Left lung (tissue), 10 donors: ENCODE measurements around the gene IGSF5. TPM values are rescaled to one million over a fixed set of nuclear protein-coding genes. Genes with fewer than 3 reads are reported as not detected.

Source experiments
- ATAC-seq: fragments of 200-7000 bp; cut with Tn5 transposase; one replicate; pipeline ENCODE4 v1.9.1; 2020; ENCODE audit warnings: moderate library complexity
- DNase-seq, 4 donors: peaks; one replicate each; pipeline ENCODE4 v3.0.0-alpha.2; 2013 to 2020
- H3K27ac ChIP-seq, 2 donors: fragments of 200-600 bp; sonication (generic) in 1 of 2; one replicate each; pipeline versions ENCODE4 v1.5.0 to v1.8.0; 2020 to 2021
- H3K27me3 ChIP-seq, 2 donors: fragments of 200-600 bp; sonication (generic) in 1 of 2; one replicate each; pipeline versions ENCODE4 v1.5.0 to v1.8.0; 2020 to 2021
- H3K36me3 ChIP-seq, 2 donors: fragments of 200-600 bp; sonication (generic) in 1 of 2; one replicate each; pipeline versions ENCODE4 v1.5.0 to v1.8.0; 2020 to 2021
- H3K4me1 ChIP-seq, 2 donors: fragments of 200-600 bp; one replicate each; pipeline ENCODE4 v1.8.0; 2021
- H3K4me3 ChIP-seq, 2 donors: fragments of 200-600 bp; sonication (generic) in 1 of 2; one replicate each; pipeline versions ENCODE4 v1.5.0 to v1.8.0; 2020 to 2021; ENCODE audit warnings: mild to moderate bottlenecking in 1 of 2
- H3K9me3 ChIP-seq, 2 donors: fragments of 200-600 bp; sonication (generic) in 1 of 2; one replicate each; pipeline versions ENCODE4 v1.5.0 to v1.8.0; 2020 to 2021
- intact Hi-C, 2 donors: fragments of 100-400 bp; cut with DNase I; formaldehyde crosslinking; loops; one replicate each; pipeline versions ENCODE4 v1.11.2 to v1.14.2; 2022
- polyA plus RNA-seq, 6 donors: library from polyadenylated mRNA; unstranded; fragments of 120-200 nt; gene quantifications; one replicate each; pipeline ENCODE4 v1.2.1, GENCODE V29; 2013; ENCODE audit not compliant: insufficient read length in 6 of 6
- total RNA-seq, 2 donors: library from RNA; stranded (reverse); fragmentation: NEBNext Ultra II Directional; extraction: Animal tissue kit (Norgen Biotek cat#: 25700); gene quantifications; one replicate each; pipeline ENCODE4 v1.2.1, GENCODE V29; 2021
- TF ChIP-seq, protein P1 (sequence below), 2 donors: fragments of 200-600 bp; sonication (generic) in 1 of 2; IDR thresholded peaks; one replicate each; pipeline versions ENCODE4 v1.5.0 to v1.8.0; 2021; ENCODE audit warnings: antibody characterized with exemption in 2 of 2
- donor health status: DM: no; HTN: yes; CAD: no.
- donor health status: DM: no; HTN: no; CAD: no.

IGSF5 gene
- total and polyA plus RNA-seq, 8 donors = 0.24 to 0.70 (median 0.39) TPM; not detected in 2

DNA sequence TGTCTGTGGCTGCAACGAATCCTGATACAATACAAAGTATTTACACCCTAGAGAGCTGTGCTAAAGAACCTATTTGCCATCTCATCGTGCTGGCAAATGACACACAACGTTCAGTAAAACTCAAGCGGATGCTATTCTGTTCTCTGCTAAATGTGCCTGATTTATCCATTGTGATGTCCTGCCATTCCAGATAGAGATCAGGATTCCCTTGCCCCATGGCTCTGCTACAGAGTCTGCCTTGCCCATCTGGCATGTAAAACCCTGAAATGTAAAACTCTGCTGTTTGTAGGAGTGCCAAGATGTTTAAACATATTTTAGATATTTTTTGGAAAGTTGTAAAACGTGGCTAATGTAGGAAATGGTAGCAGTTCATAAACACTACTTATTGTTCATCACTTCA, 20.0 kb upstream of the IGSF5 start:
- DNase-seq = no peak
- H3K27me3 ChIP-seq = no peaks in the 10 kb centered on the region
- no peak overlapping the region for H3K4me3 ChIP-seq
- no peak overlapping the region for H3K27ac ChIP-seq
- no peaks in the 10 kb centered on the region for H3K36me3 ChIP-seq
- H3K9me3 ChIP-seq = no peaks in the 10 kb centered on the region
- TF ChIP-seq, protein P1, sequence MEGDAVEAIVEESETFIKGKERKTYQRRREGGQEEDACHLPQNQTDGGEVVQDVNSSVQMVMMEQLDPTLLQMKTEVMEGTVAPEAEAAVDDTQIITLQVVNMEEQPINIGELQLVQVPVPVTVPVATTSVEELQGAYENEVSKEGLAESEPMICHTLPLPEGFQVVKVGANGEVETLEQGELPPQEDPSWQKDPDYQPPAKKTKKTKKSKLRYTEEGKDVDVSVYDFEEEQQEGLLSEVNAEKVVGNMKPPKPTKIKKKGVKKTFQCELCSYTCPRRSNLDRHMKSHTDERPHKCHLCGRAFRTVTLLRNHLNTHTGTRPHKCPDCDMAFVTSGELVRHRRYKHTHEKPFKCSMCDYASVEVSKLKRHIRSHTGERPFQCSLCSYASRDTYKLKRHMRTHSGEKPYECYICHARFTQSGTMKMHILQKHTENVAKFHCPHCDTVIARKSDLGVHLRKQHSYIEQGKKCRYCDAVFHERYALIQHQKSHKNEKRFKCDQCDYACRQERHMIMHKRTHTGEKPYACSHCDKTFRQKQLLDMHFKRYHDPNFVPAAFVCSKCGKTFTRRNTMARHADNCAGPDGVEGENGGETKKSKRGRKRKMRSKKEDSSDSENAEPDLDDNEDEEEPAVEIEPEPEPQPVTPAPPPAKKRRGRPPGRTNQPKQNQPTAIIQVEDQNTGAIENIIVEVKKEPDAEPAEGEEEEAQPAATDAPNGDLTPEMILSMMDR (IDR thresholded peaks at IDR 0.05) = no peak
- H3K4me1 ChIP-seq = no peaks in the 10 kb centered on the region
- no peak for ATAC-seq
- intact Hi-C loops = no loop called here

DNA sequence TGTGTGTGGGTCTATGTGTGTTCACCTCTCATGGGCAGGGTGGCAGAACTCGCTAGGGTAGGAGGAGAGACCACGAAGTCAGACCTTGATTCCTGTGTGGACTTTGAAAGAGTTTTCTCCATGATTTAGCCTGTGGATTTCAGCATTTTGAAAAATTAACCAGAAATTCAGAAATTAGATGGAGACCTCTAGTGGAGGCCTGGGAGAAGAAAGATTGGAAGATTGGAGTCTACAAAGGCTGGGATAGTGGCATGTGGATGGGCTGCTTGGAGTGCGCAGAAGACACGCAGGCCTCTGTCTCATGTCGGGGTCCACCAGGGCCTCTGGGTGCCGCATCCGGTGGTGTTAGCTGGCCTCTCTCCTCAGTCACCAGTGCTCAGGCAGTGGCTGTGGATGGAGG, 18.9 kb upstream of the IGSF5 start:
- no peaks in the 10 kb centered on the region for H3K27me3 ChIP-seq
- ATAC-seq (no peak), DNase-seq (no peak)
- TF ChIP-seq, protein P1 (IDR thresholded peaks at IDR 0.05) = no peak
- H3K4me3 ChIP-seq = no peak overlapping the region
- H3K9me3 ChIP-seq = no peaks in the 10 kb centered on the region
- intact Hi-C loops = no loop called here
- no peaks in the 10 kb centered on the region for H3K4me1 ChIP-seq
- H3K27ac ChIP-seq = no peak overlapping the region
- H3K36me3 ChIP-seq = no peaks in the 10 kb centered on the region

DNA sequence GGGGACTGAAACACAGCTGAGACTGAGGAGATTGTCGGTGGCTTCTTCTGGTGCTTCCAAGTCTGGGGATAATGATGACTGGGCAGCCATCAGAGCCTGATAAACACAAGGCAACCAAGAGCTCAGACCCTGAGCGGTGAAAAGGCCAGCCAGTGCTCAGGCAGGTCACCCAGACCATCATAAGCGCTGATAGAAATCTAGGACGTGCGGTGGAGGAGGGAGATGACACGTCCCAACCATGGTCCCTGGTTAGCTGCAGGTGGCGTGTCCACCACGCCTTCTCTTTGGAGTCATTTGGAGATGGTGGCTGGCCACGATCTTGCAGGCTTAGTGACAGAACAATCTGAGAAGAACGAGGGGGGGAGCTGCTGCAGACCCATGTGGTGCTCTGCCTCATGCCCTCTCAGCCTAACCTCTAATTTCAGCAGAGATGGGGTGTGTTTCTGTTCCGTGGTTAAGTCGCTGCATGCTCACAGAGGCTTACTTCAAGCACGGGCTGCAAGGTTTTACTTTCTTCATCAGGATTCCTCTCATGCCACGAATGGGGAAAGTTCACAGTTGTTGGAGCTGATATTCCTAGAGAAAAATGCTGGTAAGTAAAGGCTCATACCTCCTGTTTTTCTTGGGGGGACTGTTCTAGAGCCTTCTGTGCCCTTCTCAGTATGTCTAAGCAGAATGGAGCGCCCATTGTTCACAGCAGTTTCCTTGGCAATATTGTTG, 17.4 kb upstream of the IGSF5 start:
- Histone ChIP-seq H3K27ac (no peak overlapping the region), H3K9me3 (peaks cover 0 to 3% of the 10 kb centered on the region in 2 donors), H3K36me3 (no peaks in the 10 kb centered on the region), H3K27me3 (no peaks in the 10 kb centered on the region), H3K4me3 (no peak overlapping the region), H3K4me1 (no peaks in the 10 kb centered on the region)
- ATAC-seq (no peak), DNase-seq (no peak)
- TF ChIP-seq, protein P1 (IDR thresholded peaks at IDR 0.05) = no peak
- intact Hi-C loops = no loop called here

DNA sequence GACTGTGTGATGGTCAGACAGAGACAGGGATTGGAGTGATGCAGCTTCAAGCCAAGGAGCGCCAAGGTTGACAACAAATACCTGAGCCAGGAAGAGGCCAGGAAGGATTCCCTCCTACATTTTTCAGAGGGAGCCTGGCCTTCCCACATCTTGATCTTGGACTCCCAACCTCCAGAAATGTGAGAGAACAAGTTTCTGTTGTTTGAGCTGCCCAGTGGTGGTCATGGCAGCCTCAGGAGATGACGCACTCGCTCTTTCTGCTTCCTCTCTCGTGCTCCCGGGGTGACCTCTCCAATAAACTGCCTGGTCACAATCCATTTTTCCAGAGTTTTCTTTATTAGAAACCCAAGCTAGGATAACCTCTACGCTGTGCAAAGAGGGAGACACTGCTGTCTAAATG, 16.6 kb upstream of the IGSF5 start:
- H3K36me3 ChIP-seq = no peaks in the 10 kb centered on the region
- ATAC-seq = no peak
- no peak for DNase-seq
- no peak overlapping the region for H3K4me3 ChIP-seq
- no peaks in the 10 kb centered on the region for H3K4me1 ChIP-seq
- intact Hi-C loops = no loop called here
- no peak overlapping the region for H3K27ac ChIP-seq
- no peaks in the 10 kb centered on the region for H3K27me3 ChIP-seq
- TF ChIP-seq, protein P1 (IDR thresholded peaks at IDR 0.05) = no peak
- peaks cover 0 to 3% of the 10 kb centered on the region in 2 donors for H3K9me3 ChIP-seq

DNA sequence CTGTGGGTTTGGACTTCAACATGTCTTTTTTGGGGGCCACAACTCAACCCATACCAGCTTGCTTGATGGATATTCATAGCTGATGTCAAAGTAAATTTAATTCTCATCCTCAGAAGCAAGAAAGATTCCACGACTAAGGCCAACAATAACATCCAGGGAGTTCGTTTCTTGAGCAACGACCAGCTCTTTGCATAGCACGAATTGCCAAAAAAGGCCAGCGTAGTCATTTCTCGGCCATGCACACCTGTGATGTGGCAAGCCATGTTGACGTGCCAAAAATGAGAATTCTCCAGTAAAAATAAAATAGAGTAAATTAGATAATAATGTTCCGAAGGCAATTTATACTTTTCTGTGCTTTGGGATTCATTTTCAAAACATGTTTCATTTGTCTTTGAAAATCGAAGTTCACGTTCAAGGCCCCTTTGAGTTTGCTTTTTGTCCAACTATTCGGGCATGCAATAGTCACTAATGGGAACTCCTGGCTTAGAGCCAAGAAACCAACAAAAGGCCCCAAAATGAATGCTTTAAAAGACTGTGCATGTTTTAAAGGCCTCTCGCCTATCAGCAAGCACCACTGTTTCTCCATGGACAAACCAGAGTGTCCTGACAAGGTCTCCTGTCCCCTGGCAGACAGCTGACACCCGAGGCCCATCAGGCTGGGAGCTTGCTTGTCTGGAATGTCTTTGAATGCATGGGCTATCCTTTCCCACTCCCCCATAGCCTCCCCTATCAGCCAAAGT, 14.4 kb upstream of the IGSF5 start:
- ATAC-seq = no peak

More for the DNA sequence above, 14.4 kb upstream of the IGSF5 start:
- Histone ChIP-seq H3K9me3 (peaks cover 0 to 3% of the 10 kb centered on the region in 2 donors), H3K4me1 (no peaks in the 10 kb centered on the region), H3K36me3 (no peaks in the 10 kb centered on the region), H3K4me3 (no peak overlapping the region), H3K27me3 (no peaks in the 10 kb centered on the region), H3K27ac (no peak overlapping the region)
- intact Hi-C loops = no loop called here
- TF ChIP-seq, protein P1 (IDR thresholded peaks at IDR 0.05) = no peak
- DNase-seq = no peak
